Measurements from ENCODE around the gene GPR179.
"Not testable (repeated sequence)": the region's sequence is repeated elsewhere in the genome, so short reads cannot be mapped to it uniquely, and the experiment has no call there.

Gene GPR179

GRCh38 chr17:38324141-38324697 lies 19.5 kb downstream of the GPR179 start:
- DNase-seq (ENCODE audit: low spot score): no peak

- no peak for DNase-seq (ENCODE audit: low spot score)
Observed at GRCh38 chr17:38322897-38323296, 20.9 kb downstream of the GPR179 start.

- peak; percentile 73 for DNase-seq (ENCODE audit: low spot score)
Observed at GRCh38 chr17:38322156-38322779, 21.5 kb downstream of the GPR179 start.

GRCh38 chr17:38320482-38320881 lies 23.3 kb downstream of the GPR179 start:
- no peak for DNase-seq (ENCODE audit: low spot score)

- no peak for DNase-seq (ENCODE audit: low spot score)
Observed at GRCh38 chr17:38317081-38317480, 26.7 kb downstream of the GPR179 start.

GRCh38 chr17:38315497-38315896 lies 28.3 kb downstream of the GPR179 start:
- no peak for DNase-seq (ENCODE audit: low spot score)

- DNase-seq (ENCODE audit: low spot score): peak; percentile 92
Observed at GRCh38 chr17:38296834-38297517, 46.8 kb downstream of the GPR179 start, which contains the start of gene MRPL45. MRPL45 (plus strand) TSS chr17:38297168; CDS start chr17:38297184, 16 bp downstream.

- not testable (repeated sequence) for DNase-seq (ENCODE audit: low spot score)
Observed at GRCh38 chr17:38295602-38296365, 48.0 kb downstream of the GPR179 start.

GRCh38 chr17:38289760-38290159 lies 54.0 kb downstream of the GPR179 start:
- not testable (repeated sequence) for DNase-seq (ENCODE audit: low spot score)

GRCh38 chr17:38288217-38288827 lies 55.4 kb downstream of the GPR179 start:
- not testable (repeated sequence) for DNase-seq (ENCODE audit: low spot score)

GRCh38 chr17:38286501-38287091 lies 57.2 kb downstream of the GPR179 start:
- not testable (repeated sequence) for DNase-seq (ENCODE audit: low spot score)

- not testable (repeated sequence) for DNase-seq (ENCODE audit: low spot score)
Observed at GRCh38 chr17:38285994-38286393, 57.8 kb downstream of the GPR179 start.
